SU-DHL-6 (cell line): ENCODE measurements around the gene CRNN.

Source experiments
- CTCF ChIP-seq: fragments of 200-600 bp; sonication (generic); IDR thresholded peaks from one replicate; pipeline ENCODE4 v1.5.1; 2017; ENCODE audit warnings: antibody characterized with exemption, mild to moderate bottlenecking, low read length, moderate library complexity; ENCODE audit not compliant: insufficient read depth, poor library complexity, severe bottlenecking
- EZH2phosphoT487 ChIP-seq: fragments of 200-600 bp; sonication (generic), shearing (Covaris generic); conservative IDR thresholded peaks from 2 replicates; pipeline ENCODE4 v1.6.1; 2018; ENCODE audit warnings: mild to moderate bottlenecking, antibody characterized with exemption, low read length, moderate library complexity, mixed read lengths

- TF ChIP-seq CTCF, result no peak
- no peak for TF ChIP-seq EZH2phosphoT487
Measured at GRCh38 chr1:152448095-152448494, 34.0 kb upstream of the CRNN start.
